ENCODE data around the gene SETBP1. TPM values are rescaled to one million over a fixed set of nuclear protein-coding genes. Genes with fewer than 3 reads are reported as not detected.

The SETBP1 gene
- total and polyA plus RNA-seq, 2 of the 13 experiments (the other 11 are each of a cell fraction or from before 2014, with no cell fraction given) = 0.18 to 0.65 TPM

DNA sequence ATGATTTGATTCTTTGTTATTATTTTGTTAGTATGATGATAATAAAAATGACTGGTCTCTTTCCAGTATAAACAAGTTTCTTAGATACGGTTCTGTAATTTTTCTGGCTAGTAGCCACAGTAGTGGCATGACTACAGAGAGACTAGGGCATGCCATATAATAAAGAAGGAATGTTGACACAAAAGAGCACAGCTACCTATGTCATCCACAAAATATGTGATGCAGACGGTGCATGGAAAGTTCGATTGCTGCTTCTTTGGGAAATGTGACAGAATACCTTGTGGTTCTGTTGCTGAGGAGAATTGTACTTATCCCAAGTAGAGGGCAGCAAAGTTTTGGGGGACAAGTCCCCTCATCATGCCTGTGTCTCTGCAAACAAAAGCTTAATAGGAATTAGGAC, 26.1 kb upstream of the SETBP1 start:
- no peak overlapping the region for H3K9ac ChIP-seq (ENCODE audit: insufficient read depth, low read depth, low read length)
- ChIA-PET POLR2A (no interaction called here), CTCF (ENCODE audit: low intra/inter-chr PET ratio, low total read pairs) (no interaction called here)
- H3K4me1 ChIP-seq (ENCODE audit: insufficient read depth, low read length) = no peaks in the 10 kb centered on the region
- in situ Hi-C loops (cut with HindIII; ENCODE audit: extremely low pct_ligation_motif_present, low pct_unique_long_range_greater_than_20kb) (no loop called here), intact Hi-C loops (cut with micrococcal nuclease; ENCODE audit: unreplicated experiment) (no loop called here)
- FAIRE-seq (no peak), DNase-seq (ENCODE audit: low spot score) (no peak), ATAC-seq (no peak)
- no peak overlapping the region for H3K4me3 ChIP-seq (replicated peaks in 1 of 3; ENCODE audit: insufficient read depth in 1 of 3, low read depth in 2 of 3, low read length in 3 of 3)
- H3K9me3 ChIP-seq (ENCODE audit: low read length) = no peaks in the 10 kb centered on the region
- TF ChIP-seq SIN3A (IDR thresholded peaks at IDR 0.05; ENCODE audit: borderline replicate concordance, low read depth, low read length) = no peak
- no peak for TF ChIP-seq ZNF563 (CRISPR knock-in tag; IDR thresholded peaks at IDR 0.05)
- TF ChIP-seq, protein P1, sequence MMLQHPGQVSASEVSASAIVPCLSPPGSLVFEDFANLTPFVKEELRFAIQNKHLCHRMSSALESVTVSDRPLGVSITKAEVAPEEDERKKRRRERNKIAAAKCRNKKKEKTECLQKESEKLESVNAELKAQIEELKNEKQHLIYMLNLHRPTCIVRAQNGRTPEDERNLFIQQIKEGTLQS (CRISPR knock-in tag; IDR thresholded peaks at IDR 0.05) = no peak
- TF ChIP-seq KDM1A (CRISPR knock-in tag; IDR thresholded peaks at IDR 0.05) = no peak
- TF ChIP-seq HNRNPH1 (optimal IDR thresholded peaks at IDR 0.05; ENCODE audit: low read depth, low read length) = no peak
- no peak for TF ChIP-seq ZFP36L2 (CRISPR knock-in tag; IDR thresholded peaks at IDR 0.05)
- no peak overlapping the region for H3K27ac ChIP-seq (ENCODE audit: extremely low read length, insufficient read depth, low read length)
- no peaks in the 10 kb centered on the region for H4K20me1 ChIP-seq (ENCODE audit: insufficient read depth, low read length)
- no TSS peak for BruUV-seq (replicated peaks)
- H3K4me2 ChIP-seq (ENCODE audit: low read depth, low read length) = no peak overlapping the region
- 1% methylated on average over 3 of the region's 3 CpGs for WGBS (ENCODE audit: low lambda C conversion rate)
- no peaks in the 10 kb centered on the region for H3K27me3 ChIP-seq (ENCODE audit: control insufficient read depth in 1 of 2, insufficient read depth in 2 of 2, low read length in 2 of 2)
- no peaks in the 10 kb centered on the region for H3K79me2 ChIP-seq (ENCODE audit: insufficient read depth, low read length)
- no peak overlapping the region for H2AFZ ChIP-seq (ENCODE audit: low read length)
- H3K36me3 ChIP-seq (replicated peaks in 1 of 2; ENCODE audit: control insufficient read depth in 1 of 2, insufficient read depth in 2 of 2, low read length in 2 of 2) = no peaks in the 10 kb centered on the region

- no peak overlapping the region for H3K9ac ChIP-seq (ENCODE audit: insufficient read depth, low read depth, low read length)
- H3K79me2 ChIP-seq (ENCODE audit: insufficient read depth, low read length) = no peaks in the 10 kb centered on the region
- ATAC-seq (no peak), FAIRE-seq (no peak), DNase-seq (ENCODE audit: low spot score) (no peak)
- H3K4me1 ChIP-seq (ENCODE audit: insufficient read depth, low read length) = no peaks in the 10 kb centered on the region
- TF ChIP-seq MEIS2 (CRISPR knock-in tag; IDR thresholded peaks at IDR 0.05) = no peak
- no peak for TF ChIP-seq KDM5A (IDR thresholded peaks at IDR 0.05; ENCODE audit: borderline replicate concordance, low read length)
- TF ChIP-seq ZBTB39 (CRISPR knock-in tag; IDR thresholded peaks at IDR 0.05) = no peak
- TF ChIP-seq ZC3H13 (CRISPR knock-in tag; IDR thresholded peaks at IDR 0.05) = no peak
- TF ChIP-seq, protein P2, sequence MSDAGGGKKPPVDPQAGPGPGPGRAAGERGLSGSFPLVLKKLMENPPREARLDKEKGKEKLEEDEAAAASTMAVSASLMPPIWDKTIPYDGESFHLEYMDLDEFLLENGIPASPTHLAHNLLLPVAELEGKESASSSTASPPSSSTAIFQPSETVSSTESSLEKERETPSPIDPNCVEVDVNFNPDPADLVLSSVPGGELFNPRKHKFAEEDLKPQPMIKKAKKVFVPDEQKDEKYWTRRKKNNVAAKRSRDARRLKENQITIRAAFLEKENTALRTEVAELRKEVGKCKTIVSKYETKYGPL (CRISPR knock-in tag; IDR thresholded peaks at IDR 0.05) = no peak
- BruUV-seq (replicated peaks) = no TSS peak
- intact Hi-C loops (cut with micrococcal nuclease; ENCODE audit: unreplicated experiment) = no loop called here
- H3K4me3 ChIP-seq (replicated peaks in 1 of 3; ENCODE audit: insufficient read depth in 1 of 3, low read depth in 2 of 3, low read length in 3 of 3) = no peak overlapping the region
- no peak overlapping the region for H2AFZ ChIP-seq (ENCODE audit: low read length)
- in situ Hi-C loops (cut with HindIII; ENCODE audit: extremely low pct_ligation_motif_present, low pct_unique_long_range_greater_than_20kb) = no loop called here
- ChIA-PET POLR2A (no interaction called here), CTCF (ENCODE audit: low intra/inter-chr PET ratio, low total read pairs) (no interaction called here)
- no peaks in the 10 kb centered on the region for H3K27me3 ChIP-seq (ENCODE audit: control insufficient read depth in 1 of 2, insufficient read depth in 2 of 2, low read length in 2 of 2)
- no peaks in the 10 kb centered on the region for H3K9me3 ChIP-seq (ENCODE audit: low read length)
- WGBS (ENCODE audit: low lambda C conversion rate) = 18% methylated on average over 2 of the region's 2 CpGs
- no peak overlapping the region for H3K27ac ChIP-seq (ENCODE audit: extremely low read length, insufficient read depth, low read length)
- no peak overlapping the region for H3K4me2 ChIP-seq (ENCODE audit: low read depth, low read length)
- no peaks in the 10 kb centered on the region for H4K20me1 ChIP-seq (ENCODE audit: insufficient read depth, low read length)
- no peaks in the 10 kb centered on the region for H3K36me3 ChIP-seq (replicated peaks in 1 of 2; ENCODE audit: control insufficient read depth in 1 of 2, insufficient read depth in 2 of 2, low read length in 2 of 2)
These were observed 25.3 kb upstream of the SETBP1 start for GRCh38 chr18:44655435-44655834.
